ENCODE measurements around the gene PLA2G6. TPM values are rescaled to one million over a fixed set of nuclear protein-coding genes. Genes with fewer than 3 reads are reported as not detected.

The PLA2G6 gene
- total RNA-seq, 2 experiments from 2014 or later = 48.8 to 50.2 TPM

DNA sequence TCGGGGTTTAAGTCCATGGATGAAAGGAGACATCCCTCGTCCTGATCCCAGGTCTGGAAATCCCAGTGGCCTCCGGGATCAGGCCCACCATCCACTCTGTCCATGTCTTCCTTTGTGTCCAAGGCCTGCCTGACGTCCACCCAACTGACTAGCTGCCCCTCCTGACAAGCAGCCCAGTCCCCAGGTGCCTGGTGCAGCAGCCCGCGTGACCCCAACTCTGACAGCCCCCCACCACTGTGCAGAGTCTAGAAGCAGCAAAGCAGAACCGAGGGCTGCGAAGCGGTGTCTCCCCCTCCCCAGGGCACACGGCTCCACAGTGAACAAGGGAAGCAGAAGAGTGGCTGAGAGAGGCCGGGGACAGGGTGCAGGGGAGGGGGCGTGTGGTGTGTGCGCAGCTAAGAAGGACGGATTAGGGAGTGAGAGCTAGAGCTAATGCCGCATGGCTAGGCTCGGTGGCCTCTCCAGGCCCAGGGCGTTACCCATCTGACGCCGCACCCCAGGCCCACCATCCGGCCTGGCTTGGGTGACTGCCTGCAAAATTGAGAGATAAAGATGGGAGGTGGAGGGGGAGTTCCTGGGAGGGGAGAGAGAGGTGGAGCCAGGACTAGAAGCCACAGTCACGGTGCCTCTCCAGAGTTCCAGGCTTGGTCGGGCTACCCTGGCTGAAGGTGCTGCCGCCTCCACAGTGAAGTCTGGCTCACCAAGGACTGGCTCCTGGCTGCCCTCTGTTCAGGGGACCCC lies 54.5 kb downstream of the PLA2G6 start:
- TF ChIP-seq, protein P1, sequence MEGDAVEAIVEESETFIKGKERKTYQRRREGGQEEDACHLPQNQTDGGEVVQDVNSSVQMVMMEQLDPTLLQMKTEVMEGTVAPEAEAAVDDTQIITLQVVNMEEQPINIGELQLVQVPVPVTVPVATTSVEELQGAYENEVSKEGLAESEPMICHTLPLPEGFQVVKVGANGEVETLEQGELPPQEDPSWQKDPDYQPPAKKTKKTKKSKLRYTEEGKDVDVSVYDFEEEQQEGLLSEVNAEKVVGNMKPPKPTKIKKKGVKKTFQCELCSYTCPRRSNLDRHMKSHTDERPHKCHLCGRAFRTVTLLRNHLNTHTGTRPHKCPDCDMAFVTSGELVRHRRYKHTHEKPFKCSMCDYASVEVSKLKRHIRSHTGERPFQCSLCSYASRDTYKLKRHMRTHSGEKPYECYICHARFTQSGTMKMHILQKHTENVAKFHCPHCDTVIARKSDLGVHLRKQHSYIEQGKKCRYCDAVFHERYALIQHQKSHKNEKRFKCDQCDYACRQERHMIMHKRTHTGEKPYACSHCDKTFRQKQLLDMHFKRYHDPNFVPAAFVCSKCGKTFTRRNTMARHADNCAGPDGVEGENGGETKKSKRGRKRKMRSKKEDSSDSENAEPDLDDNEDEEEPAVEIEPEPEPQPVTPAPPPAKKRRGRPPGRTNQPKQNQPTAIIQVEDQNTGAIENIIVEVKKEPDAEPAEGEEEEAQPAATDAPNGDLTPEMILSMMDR (IDR thresholded peaks at IDR 0.05) = no peak
- ChIA-PET CTCF (no interaction called here), POLR2A (no interaction called here)
- no peaks in the 10 kb centered on the region for H3K4me1 ChIP-seq (ENCODE audit: insufficient read depth, low read length)
- no peak overlapping the region for H3K27ac Mint-ChIP-seq
- ATAC-seq (ENCODE audit: poor library complexity) (no peak), DNase-seq (no peak)
- H3K27me3 Mint-ChIP-seq = no peaks in the 10 kb centered on the region
- no peak overlapping the region for H3K4me3 ChIP-seq (ENCODE audit: low read length)
- H3K4me3 Mint-ChIP-seq = no peak overlapping the region
- no peaks in the 10 kb centered on the region for H3K9me3 Mint-ChIP-seq
- peaks cover 29% of the 10 kb centered on the region for H3K36me3 Mint-ChIP-seq (ENCODE audit: low read depth)
- no peaks in the 10 kb centered on the region for H3K9me3 ChIP-seq (ENCODE audit: control insufficient read depth in 1 of 2, insufficient read depth in 1 of 2, low read length in 2 of 2)
- H3K27ac ChIP-seq (ENCODE audit: low read depth in 1 of 2, low read length in 2 of 2) = no peak overlapping the region
- intact Hi-C loops (cut with DNase I, micrococcal nuclease) = no loop called here
- H3K4me1 Mint-ChIP-seq (ENCODE audit: low read depth) = no peaks in the 10 kb centered on the region
- H3K27me3 ChIP-seq (ENCODE audit: control insufficient read depth in 1 of 2, insufficient read depth in 2 of 2, low read length in 2 of 2) = no peaks in the 10 kb centered on the region
- H3K36me3 ChIP-seq (ENCODE audit: insufficient read depth, low read length) = peaks cover 22% of the 10 kb centered on the region

DNA sequence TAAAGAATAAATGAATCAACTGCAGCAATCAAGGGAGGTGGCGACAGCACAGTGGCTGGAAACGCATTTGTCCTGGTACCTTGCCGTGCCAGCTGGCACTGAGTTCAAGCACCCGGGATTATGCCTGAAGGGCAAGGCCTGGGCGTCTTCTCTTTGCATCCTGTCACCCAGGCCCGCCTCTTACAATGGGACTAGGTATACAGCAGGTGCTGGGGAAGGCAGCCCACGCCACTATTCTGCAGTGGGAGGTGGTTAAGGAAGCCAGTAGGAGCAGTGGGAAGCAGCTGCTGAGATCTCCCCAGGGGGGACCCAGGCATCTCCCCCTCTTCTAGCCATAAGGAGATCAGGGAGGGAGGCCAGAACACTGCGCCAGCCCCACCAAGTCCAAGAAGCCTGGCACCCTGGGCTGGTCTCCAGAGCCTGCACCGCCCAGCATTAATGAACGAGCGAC lies 55.9 kb downstream of the PLA2G6 start:
- intact Hi-C loops (cut with DNase I, micrococcal nuclease) = no loop called here
- Histone ChIP-seq H3K4me3 (ENCODE audit: low read length) (no peak overlapping the region), H3K36me3 (ENCODE audit: insufficient read depth, low read length) (peaks cover 20% of the 10 kb centered on the region), H3K27ac (ENCODE audit: low read depth in 1 of 2, low read length in 2 of 2) (no peak overlapping the region), H3K4me1 (ENCODE audit: insufficient read depth, low read length) (no peaks in the 10 kb centered on the region), H3K27me3 (ENCODE audit: control insufficient read depth in 1 of 2, insufficient read depth in 2 of 2, low read length in 2 of 2) (no peaks in the 10 kb centered on the region), H3K9me3 (ENCODE audit: control insufficient read depth in 1 of 2, insufficient read depth in 1 of 2, low read length in 2 of 2) (no peaks in the 10 kb centered on the region)
- no peaks in the 10 kb centered on the region for H3K27me3 Mint-ChIP-seq
- CTCF ChIA-PET = interaction anchor here (1.2 kb wide), 1 partner anchor 11 kb away, joined by 3 read pairs; no protein-coding TSS in a partner anchor
- no peak overlapping the region for H3K27ac Mint-ChIP-seq
- TF ChIP-seq, protein P1 (IDR thresholded peaks at IDR 0.05) = no peak
- H3K36me3 Mint-ChIP-seq (ENCODE audit: low read depth) = peaks cover 21% of the 10 kb centered on the region
- no peak overlapping the region for H3K4me3 Mint-ChIP-seq
- no peaks in the 10 kb centered on the region for H3K9me3 Mint-ChIP-seq
- ATAC-seq (ENCODE audit: poor library complexity) (no peak), DNase-seq (no peak)
- no peaks in the 10 kb centered on the region for H3K4me1 Mint-ChIP-seq (ENCODE audit: low read depth)
- POLR2A ChIA-PET = no interaction called here

DNA sequence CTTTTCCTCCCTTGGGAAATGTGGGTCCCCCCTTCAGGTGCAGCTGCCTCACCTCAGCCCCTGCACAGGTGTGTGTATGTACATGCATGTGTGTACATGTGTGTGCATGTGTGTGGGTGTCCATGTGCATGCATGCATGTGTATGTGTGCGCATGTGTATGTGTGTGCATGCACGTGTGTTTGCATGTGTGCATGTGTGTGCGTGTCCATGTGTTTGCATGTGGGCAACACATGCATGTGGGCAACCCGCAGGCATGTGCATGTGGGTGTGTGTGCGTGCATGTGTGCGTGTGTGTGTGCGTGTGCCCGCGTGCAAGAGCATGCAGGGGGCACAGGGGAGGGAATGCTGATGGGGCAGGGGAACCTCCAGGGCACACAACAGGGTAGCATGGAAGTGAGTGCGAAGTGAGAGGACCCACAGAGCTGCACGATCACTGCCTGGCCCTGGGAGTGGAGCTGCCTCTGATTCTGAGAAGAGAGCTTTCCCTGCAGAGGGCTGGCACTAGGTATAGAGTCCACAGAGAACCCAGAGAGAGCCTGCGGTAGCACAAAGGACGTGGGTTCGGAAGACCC lies 56.5 kb downstream of the PLA2G6 start:
- no peaks in the 10 kb centered on the region for H3K9me3 ChIP-seq (ENCODE audit: control insufficient read depth in 1 of 2, insufficient read depth in 1 of 2, low read length in 2 of 2)
- ChIA-PET CTCF (interaction anchor here (1.2 kb wide), 1 partner anchor 10 kb away, joined by 3 read pairs; no protein-coding TSS in a partner anchor), POLR2A (no interaction called here)
- Mint-ChIP-seq H3K4me3 (no peak overlapping the region), H3K4me1 (ENCODE audit: low read depth) (no peaks in the 10 kb centered on the region), H3K27me3 (no peaks in the 10 kb centered on the region), H3K36me3 (ENCODE audit: low read depth) (peaks cover 21% of the 10 kb centered on the region), H3K9me3 (no peaks in the 10 kb centered on the region), H3K27ac (no peak overlapping the region)
- no peak for DNase-seq
- no peak overlapping the region for H3K4me3 ChIP-seq (ENCODE audit: low read length)
- H3K4me1 ChIP-seq (ENCODE audit: insufficient read depth, low read length) = no peaks in the 10 kb centered on the region
- H3K27me3 ChIP-seq (ENCODE audit: control insufficient read depth in 1 of 2, insufficient read depth in 2 of 2, low read length in 2 of 2) = no peaks in the 10 kb centered on the region
- peaks cover 19% of the 10 kb centered on the region for H3K36me3 ChIP-seq (ENCODE audit: insufficient read depth, low read length)
- intact Hi-C loops (cut with DNase I, micrococcal nuclease) = no loop called here
- no peak overlapping the region for H3K27ac ChIP-seq (ENCODE audit: low read depth in 1 of 2, low read length in 2 of 2)
- no peak for ATAC-seq (ENCODE audit: poor library complexity)
- TF ChIP-seq, protein P1 (IDR thresholded peaks at IDR 0.05) = no peak

Measured in CD4-positive, alpha-beta T cell (primary cell).